Upper lobe of right lung (tissue), 1 donor: ENCODE results near the gene FOXO6. TPM values are rescaled to one million over a fixed set of nuclear protein-coding genes. Genes with fewer than 3 reads are reported as not detected.

Experiments
- ATAC-seq: fragments of 200-7000 bp; cut with Tn5 transposase; one replicate; pipeline ENCODE4 v1.9.1; 2020; ENCODE audit warnings: mild to moderate bottlenecking, moderate library complexity
- DNase-seq: peaks from one replicate; pipeline ENCODE4 v3.0.0-alpha.2; 2020
- H3K27ac ChIP-seq: fragments of 200-600 bp; one replicate; pipeline ENCODE4 v1.8.0; 2022
- H3K27me3 ChIP-seq: fragments of 200-600 bp; one replicate; pipeline ENCODE4 v1.8.0; 2022; ENCODE audit warnings: mild to moderate bottlenecking
- H3K36me3 ChIP-seq: fragments of 200-600 bp; one replicate; pipeline ENCODE4 v1.8.0; 2022
- H3K4me1 ChIP-seq: fragments of 200-600 bp; one replicate; pipeline ENCODE4 v1.8.0; 2022
- H3K4me3 ChIP-seq: fragments of 200-600 bp; one replicate; pipeline ENCODE4 v1.8.0; 2022; ENCODE audit warnings: mild to moderate bottlenecking
- H3K9me3 ChIP-seq: fragments of 200-600 bp; one replicate; pipeline ENCODE4 v1.8.0; 2022
- CTCF ChIP-seq: fragments of 200-600 bp; IDR thresholded peaks from one replicate; pipeline ENCODE4 v1.8.0; 2022; ENCODE audit warnings: antibody characterized with exemption
- intact Hi-C: fragments of 100-400 bp; cut with DNase I; formaldehyde crosslinking; loops from one replicate; pipeline ENCODE4 v1.11.0; 2022
- total RNA-seq: library from RNA; stranded (reverse); fragmentation: NEBNext Ultra II Directional; extraction: Animal tissue kit (Norgen Biotek cat#: 25700); gene quantifications from one replicate; pipeline ENCODE4 v1.2.1, GENCODE V29; 2021
- donor health status: DM: no; HTN: yes; CAD: no; lungs with severe emphysema.

FOXO6 gene
- total RNA-seq, 1 donor from 2014 or later: 0.43 TPM

- Histone ChIP-seq H3K27me3 (no peaks in the 10 kb centered on the region), H3K4me1 (no peaks in the 10 kb centered on the region), H3K36me3 (no peaks in the 10 kb centered on the region), H3K9me3 (no peaks in the 10 kb centered on the region), H3K4me3 (no peak overlapping the region), H3K27ac (no peak overlapping the region)
- ATAC-seq (no peak), DNase-seq (peak; percentile 6)
- intact Hi-C loops: no loop called here
- no peak for TF ChIP-seq CTCF
These were observed 16.5 kb upstream of the FOXO6 start for GRCh38 chr1:41344708-41345159.

GRCh38 chr1:41345434-41346075 lies 15.7 kb upstream of the FOXO6 start:
- Histone ChIP-seq H3K27ac (no peak overlapping the region), H3K36me3 (no peaks in the 10 kb centered on the region), H3K4me3 (no peak overlapping the region), H3K4me1 (no peaks in the 10 kb centered on the region), H3K9me3 (no peaks in the 10 kb centered on the region), H3K27me3 (no peaks in the 10 kb centered on the region)
- no peak for ATAC-seq
- peak; percentile 11 for DNase-seq
- no peak for TF ChIP-seq CTCF
- intact Hi-C loops: no loop called here

- Histone ChIP-seq H3K4me3 (no peak overlapping the region), H3K27me3 (no peaks in the 10 kb centered on the region), H3K4me1 (no peaks in the 10 kb centered on the region), H3K9me3 (no peaks in the 10 kb centered on the region), H3K27ac (no peak overlapping the region), H3K36me3 (no peaks in the 10 kb centered on the region)
- intact Hi-C loops: no loop called here
- DNase-seq: no peak
- TF ChIP-seq CTCF: no peak
- ATAC-seq: no peak
These were observed 14.0 kb upstream of the FOXO6 start for GRCh38 chr1:41347276-41347675.

- Histone ChIP-seq H3K27me3 (no peaks in the 10 kb centered on the region), H3K27ac (no peak overlapping the region), H3K4me3 (no peak overlapping the region), H3K36me3 (no peaks in the 10 kb centered on the region), H3K4me1 (no peaks in the 10 kb centered on the region), H3K9me3 (no peaks in the 10 kb centered on the region)
- DNase-seq (no peak), ATAC-seq (no peak)
- intact Hi-C loops: no loop called here
- no peak for TF ChIP-seq CTCF
These were observed 12.8 kb upstream of the FOXO6 start for GRCh38 chr1:41348394-41348793.

GRCh38 chr1:41349361-41350054 lies 11.7 kb upstream of the FOXO6 start:
- H3K9me3 ChIP-seq: no peaks in the 10 kb centered on the region
- DNase-seq (peak; percentile 31), ATAC-seq (no peak)
- H3K4me3 ChIP-seq: no peak overlapping the region
- no peak overlapping the region for H3K27ac ChIP-seq
- intact Hi-C loops: no loop called here
- no peak for TF ChIP-seq CTCF
- H3K27me3 ChIP-seq: no peaks in the 10 kb centered on the region
- H3K4me1 ChIP-seq: no peaks in the 10 kb centered on the region
- H3K36me3 ChIP-seq: no peaks in the 10 kb centered on the region
